Vagina (tissue), 2 donors: Measurements from ENCODE around the gene DOCK4. TPM values are rescaled to one million over a fixed set of nuclear protein-coding genes. Genes with fewer than 3 reads are reported as not detected.

ENCODE experiments used
- DNase-seq, 2 donors: peaks; one replicate each; pipeline ENCODE4 v3.0.0-alpha.2; 2017; ENCODE audit errors: extremely low spot score in 2 of 2
- H3K27ac ChIP-seq: fragments of 200-600 bp; sonication (generic); one replicate; pipeline ENCODE4 v1.5.1; 2019
- H3K27me3 ChIP-seq: fragments of 200-600 bp; sonication (generic); one replicate; pipeline ENCODE4 v1.5.1; 2019
- H3K36me3 ChIP-seq, 2 donors: fragments of 200-600 bp; sonication (generic); one replicate each; pipeline ENCODE4 v1.5.1; 2017 to 2019
- H3K4me1 ChIP-seq: fragments of 200-600 bp; sonication (generic); one replicate; pipeline ENCODE4 v1.5.1; 2019
- H3K4me3 ChIP-seq, 2 donors: fragments of 200-600 bp; sonication (generic); 1 replicate in 1 of 2; 2 replicates in 1 of 2; pipeline ENCODE4 v1.5.1; 2016 to 2019
- H3K9me3 ChIP-seq: fragments of 200-600 bp; sonication (generic); one replicate; pipeline ENCODE4 v1.5.1; 2019
- CTCF ChIP-seq, 3 experiments: fragments of 450-650 bp in 2 of 3; fragments of 200-600 bp in 1 of 3; sonication (generic) in 1 of 3; IDR thresholded peaks; one replicate each; pipeline ENCODE4 v1.5.1; 2017 to 2019; ENCODE audit warnings: antibody characterized with exemption in 3 of 3, mild to moderate bottlenecking in 2 of 3, moderate library complexity in 2 of 3
- POLR2A ChIP-seq, 2 donors: fragments of 450-650 bp; IDR thresholded peaks; one replicate each; pipeline ENCODE4 v1.6.1; 2017; ENCODE audit warnings: antibody characterized with exemption in 2 of 2, mild to moderate bottlenecking in 2 of 2, moderate library complexity in 2 of 2
- POLR2AphosphoS5 ChIP-seq, 2 donors: sonication (generic); formaldehyde crosslinking; IDR thresholded peaks; one replicate each; pipeline ENCODE4 v1.9.0; 2017; ENCODE audit warnings: antibody characterized with exemption in 2 of 2, mild to moderate bottlenecking in 2 of 2, low read depth in 1 of 2; ENCODE audit not compliant: insufficient read depth in 1 of 2
- intact Hi-C: fragments of 100-400 bp; cut with DNase I; formaldehyde crosslinking; loops from one replicate; pipeline ENCODE4 v1.15.1; 2023
- total RNA-seq: library from RNA; depleted of rRNA; stranded (reverse); fragments of >200 nt; gene quantifications from one replicate; pipeline ENCODE4 v1.2.3, GENCODE V29; 2016

The DOCK4 gene
- total RNA-seq, 1 donor from 2014 or later = 40.3 TPM

DNA sequence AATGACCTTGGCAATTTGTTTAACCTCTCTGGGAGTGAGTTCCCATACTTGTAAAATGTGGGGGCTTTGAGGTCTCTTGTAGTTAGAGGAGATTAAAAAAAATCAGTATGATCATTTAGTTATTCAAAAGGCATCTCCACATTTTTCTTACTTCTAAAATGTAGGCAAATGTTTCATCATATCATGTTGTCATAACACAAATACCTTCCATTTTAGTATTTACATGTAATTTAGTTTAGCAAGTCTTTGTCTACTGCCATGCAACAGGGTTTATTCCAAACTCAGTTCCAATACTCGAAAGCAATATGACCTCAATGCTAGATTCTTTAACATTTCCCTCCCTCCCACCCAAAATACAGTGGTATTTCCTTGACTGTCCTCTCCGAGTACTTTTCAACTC is 381.2 kb downstream of the DOCK4 start:
- no peaks in the 10 kb centered on the region for H3K27me3 ChIP-seq
- no peak for DNase-seq
- H3K4me3 ChIP-seq = no peak overlapping the region
- intact Hi-C loops = no loop called here
- H3K27ac ChIP-seq = no peak overlapping the region
- H3K36me3 ChIP-seq = no peaks in the 10 kb centered on the region
- no peaks in the 10 kb centered on the region for H3K9me3 ChIP-seq
- no peak for TF ChIP-seq CTCF (IDR thresholded peaks at IDR 0.05)
- TF ChIP-seq POLR2AphosphoS5 (IDR thresholded peaks at IDR 0.05; ENCODE audit: insufficient read depth in 1 of 2, low read depth in 1 of 2) = no peak
- no peak for TF ChIP-seq POLR2A (IDR thresholded peaks at IDR 0.05)
- H3K4me1 ChIP-seq = no peaks in the 10 kb centered on the region

DNA sequence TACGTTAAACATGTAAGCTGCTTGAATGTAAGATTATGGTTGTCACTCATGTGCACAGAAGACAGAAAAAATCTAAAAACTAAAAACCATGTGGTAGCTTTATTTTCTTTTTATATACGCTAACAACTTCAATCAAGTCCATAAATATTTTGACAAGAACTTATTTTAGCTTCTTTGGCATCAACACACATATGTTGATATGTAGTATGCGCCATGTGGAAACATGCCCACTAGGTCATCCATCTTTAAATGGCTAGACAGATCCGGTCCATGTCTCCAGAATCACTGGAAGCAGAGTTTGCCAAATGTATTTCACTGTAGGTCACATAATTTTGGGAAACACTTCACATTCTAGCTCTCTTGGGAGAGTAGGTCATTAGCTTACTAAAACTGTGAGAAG is 382.4 kb downstream of the DOCK4 start:
- intact Hi-C loops = no loop called here
- no peaks in the 10 kb centered on the region for H3K4me1 ChIP-seq
- no peaks in the 10 kb centered on the region for H3K9me3 ChIP-seq
- H3K4me3 ChIP-seq = no peak overlapping the region
- DNase-seq = no peak
- H3K36me3 ChIP-seq = no peaks in the 10 kb centered on the region
- H3K27ac ChIP-seq = no peak overlapping the region
- H3K27me3 ChIP-seq = no peaks in the 10 kb centered on the region
- TF ChIP-seq POLR2A (IDR thresholded peaks at IDR 0.05) (no peak), POLR2AphosphoS5 (IDR thresholded peaks at IDR 0.05; ENCODE audit: insufficient read depth in 1 of 2, low read depth in 1 of 2) (no peak), CTCF (IDR thresholded peaks at IDR 0.05) (no peak)

GRCh38 chr7:111821046-111821445 is 385.2 kb downstream of the DOCK4 start:
- Histone ChIP-seq H3K4me3 (no peak overlapping the region), H3K27ac (no peak overlapping the region), H3K36me3 (no peaks in the 10 kb centered on the region), H3K9me3 (no peaks in the 10 kb centered on the region), H3K4me1 (no peaks in the 10 kb centered on the region), H3K27me3 (no peaks in the 10 kb centered on the region)
- intact Hi-C loops = no loop called here
- TF ChIP-seq CTCF (IDR thresholded peaks at IDR 0.05) (no peak), POLR2AphosphoS5 (IDR thresholded peaks at IDR 0.05; ENCODE audit: insufficient read depth in 1 of 2, low read depth in 1 of 2) (no peak), POLR2A (IDR thresholded peaks at IDR 0.05) (no peak)
- no peak for DNase-seq

DNA sequence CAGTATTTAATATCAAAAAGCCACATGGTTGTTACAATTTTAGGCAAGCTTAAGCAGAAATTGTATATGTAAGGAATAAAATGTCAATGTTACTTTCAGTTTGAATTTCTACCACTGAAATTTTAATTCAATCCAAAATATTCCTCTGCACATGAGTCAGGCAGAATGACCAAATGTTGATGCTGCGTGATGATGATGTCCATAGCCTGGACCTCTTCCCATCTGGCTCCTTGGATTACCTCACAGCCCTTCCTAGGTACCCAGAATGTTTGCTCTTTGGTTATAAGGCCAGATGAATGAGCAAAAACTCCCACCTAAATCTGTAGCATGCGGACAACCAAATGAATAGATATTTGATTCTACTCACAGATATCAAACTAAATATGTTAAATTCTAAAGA is 385.6 kb downstream of the DOCK4 start:
- intact Hi-C loops = no loop called here

DNA sequence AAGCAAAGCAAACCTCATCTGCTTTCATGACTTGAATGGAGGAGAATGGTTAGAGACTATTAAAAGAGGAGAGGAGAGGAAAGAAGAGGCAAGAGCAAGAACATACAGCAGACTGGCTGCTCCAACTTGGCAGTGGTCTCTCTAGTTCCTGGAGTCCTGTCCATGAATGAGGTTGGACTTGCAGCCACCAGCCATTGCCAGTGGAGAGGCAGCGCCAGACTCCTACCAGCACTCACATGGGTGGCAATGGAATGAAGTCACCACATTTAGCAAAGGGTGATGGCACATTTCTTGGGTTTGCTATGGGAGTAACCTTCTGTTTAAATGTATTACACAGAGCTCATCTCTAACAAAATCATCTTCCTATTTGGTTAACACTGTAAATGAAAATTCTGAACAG is 386.1 kb downstream of the DOCK4 start:
- intact Hi-C loops = no loop called here
- no peak for TF ChIP-seq POLR2A (IDR thresholded peaks at IDR 0.05)
- TF ChIP-seq POLR2AphosphoS5 (IDR thresholded peaks at IDR 0.05; ENCODE audit: insufficient read depth in 1 of 2, low read depth in 1 of 2) = no peak
- no peak for TF ChIP-seq CTCF (IDR thresholded peaks at IDR 0.05)
- no peaks in the 10 kb centered on the region for H3K36me3 ChIP-seq
- no peak overlapping the region for H3K4me3 ChIP-seq
- H3K27ac ChIP-seq = no peak overlapping the region
- H3K4me1 ChIP-seq = no peaks in the 10 kb centered on the region
- DNase-seq = no peak
- H3K9me3 ChIP-seq = no peaks in the 10 kb centered on the region
- H3K27me3 ChIP-seq = no peaks in the 10 kb centered on the region

More for the DNA sequence above, 385.6 kb downstream of the DOCK4 start:
- Histone ChIP-seq H3K9me3 (no peaks in the 10 kb centered on the region), H3K4me3 (no peak overlapping the region), H3K36me3 (no peaks in the 10 kb centered on the region), H3K4me1 (no peaks in the 10 kb centered on the region), H3K27me3 (no peaks in the 10 kb centered on the region), H3K27ac (no peak overlapping the region)
- no peak for DNase-seq
- no peak for TF ChIP-seq POLR2AphosphoS5 (IDR thresholded peaks at IDR 0.05; ENCODE audit: insufficient read depth in 1 of 2, low read depth in 1 of 2)
- TF ChIP-seq POLR2A (IDR thresholded peaks at IDR 0.05) = no peak
- TF ChIP-seq CTCF (IDR thresholded peaks at IDR 0.05) = no peak
